SK-N-MC (cell line): ENCODE measurements around the gene NUPR1.

Experiments used
- DNase-seq: peaks from one replicate; pipeline ENCODE4 v3.0.0-alpha.2; 2011; ENCODE audit warnings: low read depth, low spot score
- H3K27ac ChIP-seq: fragments of 200-600 bp; sonication (generic); 2 replicates; pipeline ENCODE4 v1.5.1; 2016; ENCODE audit warnings: mixed run types
- H3K36me3 ChIP-seq: fragments of 200-600 bp; sonication (generic); 2 replicates; pipeline ENCODE4 v1.6.1; 2017; ENCODE audit warnings: antibody characterized with exemption, low read length, mixed read lengths; ENCODE audit not compliant: insufficient read depth
- H3K4me3 ChIP-seq: fragments of 200-600 bp; sonication (generic); 2 replicates; pipeline ENCODE4 v1.5.1; 2016
- H3K9ac ChIP-seq: fragments of 200-600 bp; sonication (generic); 2 replicates; pipeline ENCODE4 v1.8.0; 2017; ENCODE audit warnings: mixed run types, mixed read lengths; ENCODE audit not compliant: insufficient read length
- H3K9me3 ChIP-seq: fragments of 200-600 bp; sonication (generic); 2 replicates; pipeline ENCODE4 v1.6.1; 2017; ENCODE audit warnings: low read depth, mild to moderate bottlenecking, antibody characterized with exemption, low read length, moderate library complexity, mixed read lengths
- EZH2 ChIP-seq: fragments of 200-600 bp; sonication (generic); IDR thresholded peaks from one replicate; pipeline ENCODE4 v1.6.1; 2017; ENCODE audit warnings: antibody characterized with exemption
- FOXP2 ChIP-seq: optimal IDR thresholded peaks from 2 replicates; pipeline ENCODE3; 2011; ENCODE audit warnings: mild to moderate bottlenecking, moderate library complexity; ENCODE audit not compliant: insufficient read depth; ENCODE audit errors: extremely low read length, control extremely low read depth
- POLR2AphosphoS5 ChIP-seq: IDR thresholded peaks from 2 replicates; pipeline ENCODE4 v1.6.1; 2012; ENCODE audit warnings: mild to moderate bottlenecking, low read depth, low read length, borderline replicate concordance

NUPR1 gene

DNA sequence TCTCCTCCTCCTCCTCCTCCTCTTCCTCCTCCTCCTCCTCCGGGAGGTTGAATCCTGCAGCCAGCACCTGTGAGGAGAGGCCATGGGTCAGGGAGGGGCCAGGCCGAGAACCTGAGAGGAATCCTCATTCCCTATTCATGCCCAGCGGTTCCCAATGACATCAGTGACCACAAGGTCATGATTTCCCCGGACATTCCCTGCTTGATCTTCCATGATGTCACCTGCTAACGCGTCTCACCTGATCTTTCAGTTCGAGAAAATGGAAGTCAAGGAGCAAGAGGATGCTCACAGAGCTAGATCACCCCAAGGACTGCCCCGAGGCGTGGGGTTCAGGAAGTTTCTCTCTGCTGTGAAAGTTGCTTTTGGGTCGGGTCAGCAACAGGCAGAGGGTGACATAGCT, 38.9 kb downstream of the NUPR1 start:
- no peaks in the 10 kb centered on the region for H3K36me3 ChIP-seq
- no peak overlapping the region for H3K4me3 ChIP-seq
- no peaks in the 10 kb centered on the region for H3K9me3 ChIP-seq
- H3K9ac ChIP-seq: no peak overlapping the region
- H3K27ac ChIP-seq: no peak overlapping the region
- DNase-seq: no peak
- TF ChIP-seq POLR2AphosphoS5 (no peak), FOXP2 (no peak)

DNA sequence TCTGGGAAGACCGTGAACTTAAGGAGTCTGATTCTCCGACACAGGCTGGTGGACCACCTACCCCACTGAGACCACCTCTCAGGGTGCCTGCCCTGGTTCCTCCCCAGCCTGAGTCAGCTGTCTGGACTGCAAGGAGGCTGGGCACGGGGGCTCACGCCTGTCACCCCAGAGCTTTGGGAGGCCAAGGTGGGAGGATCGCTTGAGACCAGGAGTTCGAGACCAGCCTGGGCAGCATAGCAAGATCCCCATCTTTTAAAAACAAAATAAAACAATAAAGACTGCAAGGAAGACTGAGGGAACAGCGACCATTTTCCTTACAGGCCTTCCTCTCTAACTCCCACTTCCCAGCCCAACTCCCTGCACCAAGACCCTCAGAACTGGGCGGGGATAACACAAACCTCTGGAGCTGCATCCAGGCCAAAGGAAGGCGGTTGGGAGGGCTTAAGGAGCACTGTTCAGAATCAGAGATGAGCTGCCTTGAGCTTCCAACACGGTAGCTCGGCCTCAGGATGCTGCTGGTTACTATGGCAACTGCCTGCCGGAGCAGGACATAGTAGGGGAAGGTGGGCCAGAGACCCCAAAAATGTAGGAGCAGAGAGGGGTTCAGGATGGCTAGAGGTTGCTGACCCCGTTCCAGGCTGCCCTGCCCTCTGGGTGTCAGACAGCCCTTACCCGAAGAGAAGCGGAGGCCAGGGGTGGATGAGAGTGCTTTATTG, 40.0 kb downstream of the NUPR1 start:
- H3K9me3 ChIP-seq: no peaks in the 10 kb centered on the region
- H3K27ac ChIP-seq: no peak overlapping the region

DNA sequence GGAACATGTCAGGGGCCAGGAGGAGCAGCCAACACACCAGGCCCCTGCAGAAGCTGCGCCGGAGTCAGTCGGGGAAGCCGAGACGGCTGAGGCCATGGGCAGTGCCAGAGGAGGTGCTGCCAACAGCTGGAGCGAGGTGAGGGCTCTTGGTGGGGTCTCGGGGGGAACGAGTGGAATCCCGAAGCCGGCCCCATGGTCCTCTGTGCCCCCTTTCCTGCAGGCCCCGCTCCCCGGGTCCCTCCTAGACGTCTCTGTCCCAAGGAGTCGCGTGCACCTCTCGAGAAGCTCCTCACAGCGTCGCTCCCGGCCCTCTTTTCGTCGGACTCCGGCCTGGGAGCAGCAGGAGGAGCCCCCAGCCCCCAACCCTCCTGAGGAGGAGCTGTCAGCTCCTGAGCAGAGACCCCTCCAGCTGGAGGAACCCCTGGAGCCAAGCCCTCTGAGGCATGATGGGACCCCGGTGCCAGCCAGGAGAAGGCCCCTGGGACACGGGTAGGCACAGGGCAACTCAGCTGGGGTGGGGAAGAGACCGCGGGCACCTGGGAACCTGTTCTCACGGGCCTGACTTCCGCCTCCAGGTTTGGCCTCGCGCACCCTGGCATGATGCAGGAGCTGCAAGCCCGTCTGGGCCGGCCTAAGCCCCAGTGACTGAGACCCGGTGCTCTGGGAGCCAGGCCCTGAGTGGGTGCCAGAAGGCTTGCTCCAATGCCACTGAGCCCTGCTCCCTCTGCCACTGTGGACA, 40.7 kb downstream of the NUPR1 start:
- H3K27ac ChIP-seq: no peak overlapping the region
- H3K9me3 ChIP-seq: no peaks in the 10 kb centered on the region
- TF ChIP-seq EZH2 (no peak), FOXP2 (no peak), POLR2AphosphoS5 (no peak)
- no peaks in the 10 kb centered on the region for H3K36me3 ChIP-seq
- no peak for DNase-seq
- H3K4me3 ChIP-seq: no peak overlapping the region
- H3K9ac ChIP-seq: no peak overlapping the region

More for the DNA sequence above, 40.0 kb downstream of the NUPR1 start:
- H3K36me3 ChIP-seq: no peaks in the 10 kb centered on the region
- no peak overlapping the region for H3K4me3 ChIP-seq
- no peak for DNase-seq
- no peak overlapping the region for H3K9ac ChIP-seq
- TF ChIP-seq EZH2: no peak
- TF ChIP-seq POLR2AphosphoS5: no peak
- no peak for TF ChIP-seq FOXP2

DNA sequence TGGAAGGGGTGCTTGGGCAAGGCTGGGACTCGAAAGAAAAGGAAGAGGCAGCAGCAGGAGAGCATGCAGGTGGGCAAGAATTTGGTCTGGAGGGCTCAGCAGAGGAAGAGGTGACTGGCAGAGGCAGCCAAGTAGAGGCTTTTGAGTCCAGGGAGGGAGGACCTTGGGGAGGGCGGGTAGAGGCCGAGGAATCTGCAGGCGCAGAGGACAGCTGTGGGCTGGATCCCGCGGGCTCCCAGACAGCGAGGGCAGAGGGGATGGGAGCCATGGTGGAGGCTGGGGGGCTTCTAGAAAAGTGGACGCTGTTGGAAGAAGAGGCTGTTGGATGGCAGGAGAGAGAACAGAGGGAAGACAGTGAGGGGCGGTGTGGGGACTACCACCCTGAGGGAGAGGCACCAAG, 41.4 kb downstream of the NUPR1 start:
- TF ChIP-seq POLR2AphosphoS5 (no peak), EZH2 (no peak), FOXP2 (no peak)
- no peak overlapping the region for H3K27ac ChIP-seq
- no peak for DNase-seq
- H3K9me3 ChIP-seq: no peaks in the 10 kb centered on the region
- H3K9ac ChIP-seq: no peak overlapping the region
- no peaks in the 10 kb centered on the region for H3K36me3 ChIP-seq
- no peak overlapping the region for H3K4me3 ChIP-seq

DNA sequence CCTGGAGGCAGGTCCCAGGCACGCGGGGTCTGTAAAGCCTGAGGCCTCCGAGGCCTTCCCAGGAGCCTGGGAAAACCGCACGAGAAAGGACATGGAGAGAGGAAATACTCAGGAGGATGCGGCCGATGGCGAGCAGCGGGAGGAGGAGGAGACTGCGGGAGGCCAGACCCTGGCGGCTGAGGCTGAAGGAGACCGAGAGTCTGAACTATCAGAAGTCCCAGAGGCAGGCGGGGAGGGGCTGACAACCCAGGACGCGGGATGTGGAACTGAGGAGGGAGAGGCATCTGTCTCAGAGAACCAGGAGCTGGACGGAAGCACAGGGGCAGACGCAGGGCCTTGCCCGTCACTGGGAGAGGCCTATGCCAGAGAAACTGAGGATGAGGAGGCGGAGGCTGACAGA, 41.9 kb downstream of the NUPR1 start:
- no peak overlapping the region for H3K27ac ChIP-seq
- H3K9ac ChIP-seq: no peak overlapping the region
- H3K9me3 ChIP-seq: no peaks in the 10 kb centered on the region

DNA sequence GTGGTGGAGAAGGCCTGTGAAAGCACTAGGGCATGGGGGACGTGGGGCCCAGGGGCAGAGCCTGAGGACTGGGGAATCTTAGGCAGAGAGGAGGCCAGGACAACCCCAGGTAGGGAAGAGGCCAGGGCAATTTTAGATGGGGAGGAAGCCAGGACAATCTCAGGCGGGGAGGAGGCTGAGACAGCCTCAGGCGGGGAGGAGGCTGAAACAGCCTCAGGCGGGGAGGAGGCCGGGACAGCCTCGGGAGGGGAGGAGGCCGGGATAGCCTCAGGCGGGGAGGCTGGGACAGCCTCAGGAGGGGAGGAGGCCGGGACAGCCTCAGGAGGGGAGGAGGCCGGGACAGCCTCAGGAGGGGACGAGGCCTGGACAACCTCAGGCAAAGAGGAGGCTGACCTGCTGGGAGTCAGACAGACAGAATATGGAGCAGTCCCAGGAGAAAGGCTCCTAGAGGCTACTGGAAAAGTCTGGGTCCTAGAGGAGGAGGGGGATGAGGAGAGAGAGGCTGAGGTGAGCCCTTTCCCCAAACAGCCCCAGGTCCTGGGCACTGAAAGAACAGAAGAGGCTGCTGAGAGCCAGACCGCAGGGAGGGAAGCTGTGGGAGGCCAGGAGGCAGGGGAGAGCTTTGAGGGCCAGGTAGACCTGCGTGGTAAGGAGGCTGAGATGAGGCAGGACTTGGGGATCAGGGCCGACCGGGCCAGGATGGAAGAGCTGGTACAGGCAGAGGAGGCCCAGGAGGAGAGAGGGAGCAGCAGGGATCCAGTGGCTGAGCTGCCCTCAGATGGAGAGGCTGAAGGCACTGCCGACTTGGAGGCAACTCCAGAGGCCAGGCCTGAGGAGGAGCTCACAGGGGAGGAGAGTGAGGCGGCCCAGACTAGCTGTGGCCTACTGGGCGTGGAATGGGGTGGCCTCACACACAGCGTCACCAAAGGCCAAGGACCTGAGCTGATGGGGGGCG, 42.7 kb downstream of the NUPR1 start:
- Histone ChIP-seq H3K9ac (no peak overlapping the region), H3K36me3 (no peaks in the 10 kb centered on the region), H3K27ac (no peak overlapping the region), H3K9me3 (no peaks in the 10 kb centered on the region), H3K4me3 (no peak overlapping the region)
- DNase-seq: no peak
- TF ChIP-seq EZH2 (no peak), FOXP2 (no peak), POLR2AphosphoS5 (no peak)

More for the DNA sequence above, 41.9 kb downstream of the NUPR1 start:
- DNase-seq: no peak
- Histone ChIP-seq H3K36me3 (no peaks in the 10 kb centered on the region), H3K4me3 (no peak overlapping the region)
- TF ChIP-seq FOXP2 (no peak), POLR2AphosphoS5 (no peak), EZH2 (no peak)

GRCh38 chr16:28495098-28495793, 43.5 kb downstream of the NUPR1 start:
- DNase-seq: no peak
- H3K9ac ChIP-seq: no peak overlapping the region
- H3K9me3 ChIP-seq: no peaks in the 10 kb centered on the region
- no peak overlapping the region for H3K4me3 ChIP-seq
- no peak for TF ChIP-seq EZH2
- TF ChIP-seq POLR2AphosphoS5: no peak
- no peak for TF ChIP-seq FOXP2
- no peaks in the 10 kb centered on the region for H3K36me3 ChIP-seq
- H3K27ac ChIP-seq: no peak overlapping the region

DNA sequence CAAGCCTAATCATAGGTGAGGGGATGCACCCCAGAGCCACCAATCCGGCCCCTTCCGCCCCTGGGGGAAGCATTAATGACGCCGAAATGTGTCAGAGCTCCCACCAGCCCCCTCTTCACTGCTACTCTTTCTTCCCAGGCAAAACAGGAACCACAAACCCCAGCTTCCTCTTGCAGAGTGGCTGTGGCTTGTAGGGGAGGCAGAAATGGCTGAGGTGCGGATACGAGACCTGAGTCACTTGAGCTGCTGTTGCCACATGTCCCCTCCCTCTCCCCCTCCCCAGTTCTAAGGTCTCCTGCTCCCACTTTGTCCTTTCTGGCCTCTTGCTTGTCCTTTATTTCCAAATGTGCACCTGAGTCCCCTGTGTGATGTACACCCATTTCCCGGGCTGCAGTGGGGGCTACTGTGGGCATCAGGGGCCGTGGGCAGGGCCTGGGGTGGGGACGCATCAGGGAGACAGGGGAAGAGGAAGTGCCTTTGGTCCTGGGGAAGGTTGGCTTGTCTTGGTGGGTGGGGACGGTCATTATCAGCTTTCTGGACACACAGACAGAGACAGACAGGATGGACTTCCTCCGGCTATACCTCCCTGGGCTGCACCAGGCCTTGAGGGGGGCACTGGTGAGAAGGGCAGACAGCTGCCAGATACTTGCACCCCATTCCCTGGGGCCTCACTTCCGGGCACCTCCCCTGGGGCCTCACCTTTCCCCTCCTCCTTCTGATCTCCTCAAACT, 44.5 kb downstream of the NUPR1 start, which contains the start of gene APOBR:
APOBR (plus strand) TSS at position 523 of the 731 bp plus-strand sequence; CDS start at position 562, 39 bp downstream.
- Histone ChIP-seq H3K4me3 (no peak within 1 kb of the TSS), H3K9ac (no peak within 1 kb of the TSS), H3K36me3 (no peaks in the 10 kb centered on the region), H3K27ac (no peak within 1 kb of the TSS), H3K9me3 (no peaks in the 10 kb centered on the region)
- TF ChIP-seq POLR2AphosphoS5 (no peak), FOXP2 (no peak), EZH2 (no peak)
- DNase-seq: no peak
